B cell (primary cell): ENCODE data around the gene LRRC14B. TPM values are rescaled to one million over a fixed set of nuclear protein-coding genes. Genes with fewer than 3 reads are reported as not detected.

Source experiments
- ATAC-seq: fragments of 200-7000 bp; cut with Tn5 transposase; one replicate; pipeline ENCODE4 v1.10.0; 2021; ENCODE audit warnings: low read depth, mild to moderate bottlenecking, moderate number of reproducible peaks, moderate library complexity
- CTCF ChIA-PET: fragments of 350-600 bp; sonication (Branson Sonifier 250); formaldehyde crosslinking; loops from one replicate; lab custom pipeline; 2021; ENCODE audit warnings: antibody characterized with exemption, inconsistent platforms; lab: Charles Lee
- POLR2A ChIA-PET: fragments of 350-600 bp; sonication (Branson Sonifier 250); formaldehyde crosslinking; loops from one replicate; lab custom pipeline; 2021; ENCODE audit warnings: antibody characterized with exemption; lab: Charles Lee
- DNase-seq: peaks from one replicate; pipeline ENCODE4 v3.0.0; 2013
- H2AFZ ChIP-seq: 2 replicates; pipeline ENCODE4 v1.6.1; 2012; ENCODE audit warnings: mild to moderate bottlenecking, low read depth, low read length; ENCODE audit not compliant: insufficient read depth, poor library complexity, severe bottlenecking
- H3K27ac ChIP-seq, 2 donors: 1 replicate in 1 of 2; 2 replicates in 1 of 2; pipeline ENCODE4 v1.5.1; 2012 to 2013; ENCODE audit warnings: low read length in 2 of 2, mild to moderate bottlenecking in 2 of 2, moderate library complexity in 1 of 2
- H3K27me3 ChIP-seq, 4 experiments: fragments of 200-600 bp in 1 of 4; sonication (generic) in 1 of 4; replicated peaks in 1 of 4; 1 replicate in 2 of 4; 2 replicates in 2 of 4; pipeline versions ENCODE4 v1.6.1 to v1.7.0; 2013 to 2016; ENCODE audit warnings: low read length in 3 of 4, mild to moderate bottlenecking in 2 of 4, mixed read lengths in 1 of 4, moderate library complexity in 1 of 4; ENCODE audit not compliant: insufficient read depth in 4 of 4, control insufficient read depth in 3 of 4; ENCODE audit errors: control extremely low read depth in 1 of 4
- H3K36me3 ChIP-seq, 2 experiments: replicated peaks in 1 of 2; 1 replicate in 1 of 2; 2 replicates in 1 of 2; pipeline versions ENCODE4 v1.6.1 to v1.7.1; 2013; ENCODE audit warnings: low read length in 1 of 2; ENCODE audit not compliant: insufficient read depth in 2 of 2, control insufficient read depth in 1 of 2; ENCODE audit errors: control extremely low read depth in 1 of 2, extremely low read depth in 1 of 2
- H3K4me1 ChIP-seq, 2 donors: fragments of 200-600 bp in 1 of 2; sonication (generic) in 1 of 2; 1 replicate in 1 of 2; 2 replicates in 1 of 2; pipeline versions ENCODE4 v1.5.1 to v1.6.1; 2013 to 2017; ENCODE audit warnings: low read length in 2 of 2; ENCODE audit not compliant: control insufficient read depth in 2 of 2, insufficient read depth in 2 of 2
- H3K4me2 ChIP-seq: replicated peaks from 2 replicates; pipeline ENCODE3; 2012; ENCODE audit warnings: mild to moderate bottlenecking, low read depth, low read length; ENCODE audit not compliant: poor library complexity, severe bottlenecking
- H3K4me3 ChIP-seq, 5 experiments: fragments of 200-600 bp in 1 of 5; sonication (generic) in 1 of 5; 1 replicate in 3 of 5; 2 replicates in 2 of 5; pipeline versions ENCODE4 v1.5.1 to v1.7.0; 2011 to 2016; ENCODE audit warnings: low read length in 4 of 5, mild to moderate bottlenecking in 4 of 5, low read depth in 2 of 5, control low read depth in 1 of 5, moderate library complexity in 1 of 5; ENCODE audit not compliant: insufficient read depth in 1 of 5; ENCODE audit errors: control extremely low read depth in 1 of 5, extremely low read depth in 1 of 5
- H3K79me2 ChIP-seq: fragments of 200-600 bp; sonication (generic); one replicate; pipeline ENCODE4 v1.6.0; 2016; ENCODE audit warnings: low read length; ENCODE audit not compliant: control insufficient read depth, insufficient read depth
- H3K9ac ChIP-seq: fragments of 200-600 bp; sonication (generic); 2 replicates; pipeline ENCODE4 v1.6.1; 2017; ENCODE audit warnings: mild to moderate bottlenecking, low read length, moderate library complexity
- H3K9me3 ChIP-seq, 3 donors: one replicate each; pipeline versions ENCODE4 v1.6.1 to v1.7.1; 2013; ENCODE audit warnings: low read length in 2 of 3; ENCODE audit not compliant: control insufficient read depth in 2 of 3, insufficient read depth in 1 of 3; ENCODE audit errors: control extremely low read depth in 1 of 3
- H4K20me1 ChIP-seq: 2 replicates; pipeline ENCODE4 v1.6.0; 2012; ENCODE audit warnings: mild to moderate bottlenecking, low read length; ENCODE audit not compliant: insufficient read depth, control insufficient read depth, poor library complexity, severe bottlenecking
- H3K27ac Mint-ChIP-seq: one replicate; pipeline ENCODE4 v1.8.0; 2021; ENCODE audit warnings: mixed read lengths
- H3K27me3 Mint-ChIP-seq: one replicate; pipeline ENCODE4 v1.8.0; 2021; ENCODE audit warnings: mixed read lengths
- H3K4me1 Mint-ChIP-seq: one replicate; pipeline ENCODE4 v1.8.0; 2021; ENCODE audit warnings: mixed read lengths
- H3K4me3 Mint-ChIP-seq: one replicate; pipeline ENCODE4 v1.8.0; 2021; ENCODE audit warnings: mixed read lengths
- H3K9me3 Mint-ChIP-seq: one replicate; pipeline ENCODE4 v1.8.0; 2022; ENCODE audit warnings: mixed read lengths; ENCODE audit not compliant: insufficient read depth
- EZH2 ChIP-seq: IDR thresholded peaks from 2 replicates; pipeline ENCODE4 v1.6.1; 2012; ENCODE audit warnings: borderline replicate concordance, low read depth, mild to moderate bottlenecking, moderate library complexity, low read length; ENCODE audit not compliant: insufficient read depth, poor library complexity, severe bottlenecking
- WGBS: methylation state at CpG from one replicate; pipeline ENCODE4 v1.1.5; 2013; ENCODE audit warnings: missing lambda C conversion rate; ENCODE audit not compliant: insufficient coverage; 5-methylcytosine and 5-hydroxymethylcytosine counted together
- intact Hi-C: fragments of 100-400 bp; cut with micrococcal nuclease; formaldehyde crosslinking; loops from one replicate; pipeline ENCODE4 v1.10.0; 2022
- polyA plus RNA-seq: library from polyadenylated mRNA; depleted of rRNA; stranded (reverse); fragments of >200 nt; gene quantifications from 2 replicates; pipeline ENCODE4 v1.2.3, GENCODE V29; 2012
- total RNA-seq, 2 donors: library from RNA; stranded (reverse); fragments of 120-200 nt in 1 of 2; gene quantifications; 1 replicate in 1 of 2; 2 replicates in 1 of 2; pipeline versions ENCODE4 v1.2.3 to v1.2.4, GENCODE V29; 2013 to 2022
- TF ChIP-seq, protein P1 (sequence below): fragments of 200-600 bp; IDR thresholded peaks from one replicate; pipeline ENCODE4 v1.8.0; 2022; ENCODE audit warnings: antibody characterized with exemption, mild to moderate bottlenecking

Gene LRRC14B
- total and polyA plus RNA-seq, 2 donors (not counting 1 experiment from before 2014, with no cell fraction given) = 0.06 TPM; not detected in 1

DNA sequence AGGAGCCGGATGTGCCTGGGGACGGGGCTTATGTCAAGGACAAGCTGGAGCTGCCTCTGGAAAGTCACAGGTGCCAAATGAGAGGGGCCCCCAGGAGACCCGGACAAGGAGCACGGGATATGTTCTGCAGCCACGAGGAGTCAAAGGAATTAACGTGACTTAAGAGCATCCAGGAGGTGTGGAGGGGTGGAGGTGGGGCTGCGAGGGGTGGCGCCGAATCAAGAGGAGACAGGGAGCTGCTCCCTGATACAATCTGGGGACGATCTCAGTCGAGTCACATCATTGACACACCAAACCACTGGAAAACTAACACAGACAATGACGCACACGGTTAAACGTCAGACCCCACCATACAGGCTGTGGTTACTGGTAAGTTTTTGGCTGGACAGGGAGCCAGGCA is 16.3 kb downstream of the LRRC14B start:
- Histone ChIP-seq H3K27me3 (no peaks in the 10 kb centered on the region), H3K79me2 (peaks cover 19% of the 10 kb centered on the region), H3K9ac (no peak overlapping the region), H2AFZ (no peak overlapping the region), H3K9me3 (no peaks in the 10 kb centered on the region), H3K4me1 (no peaks in the 10 kb centered on the region), H3K36me3 (peaks cover 1 to 47% of the 10 kb centered on the region in 2 experiments), H4K20me1 (peaks cover 37% of the 10 kb centered on the region), H3K4me2 (no peak overlapping the region), H3K27ac (no peak overlapping the region), H3K4me3 (no peak overlapping the region)
- CTCF ChIA-PET = interaction anchor here (0.8 kb wide), 1 partner anchor 10 kb away, joined by 4 read pairs; the partner anchor contains the start of genes CCDC127 and SDHA
- ATAC-seq = no peak
- Mint-ChIP-seq H3K27me3 (no peaks in the 10 kb centered on the region), H3K4me1 (peaks cover 10% of the 10 kb centered on the region), H3K27ac (no peak overlapping the region), H3K4me3 (no peak overlapping the region), H3K9me3 (no peaks in the 10 kb centered on the region)
- TF ChIP-seq, protein P1, sequence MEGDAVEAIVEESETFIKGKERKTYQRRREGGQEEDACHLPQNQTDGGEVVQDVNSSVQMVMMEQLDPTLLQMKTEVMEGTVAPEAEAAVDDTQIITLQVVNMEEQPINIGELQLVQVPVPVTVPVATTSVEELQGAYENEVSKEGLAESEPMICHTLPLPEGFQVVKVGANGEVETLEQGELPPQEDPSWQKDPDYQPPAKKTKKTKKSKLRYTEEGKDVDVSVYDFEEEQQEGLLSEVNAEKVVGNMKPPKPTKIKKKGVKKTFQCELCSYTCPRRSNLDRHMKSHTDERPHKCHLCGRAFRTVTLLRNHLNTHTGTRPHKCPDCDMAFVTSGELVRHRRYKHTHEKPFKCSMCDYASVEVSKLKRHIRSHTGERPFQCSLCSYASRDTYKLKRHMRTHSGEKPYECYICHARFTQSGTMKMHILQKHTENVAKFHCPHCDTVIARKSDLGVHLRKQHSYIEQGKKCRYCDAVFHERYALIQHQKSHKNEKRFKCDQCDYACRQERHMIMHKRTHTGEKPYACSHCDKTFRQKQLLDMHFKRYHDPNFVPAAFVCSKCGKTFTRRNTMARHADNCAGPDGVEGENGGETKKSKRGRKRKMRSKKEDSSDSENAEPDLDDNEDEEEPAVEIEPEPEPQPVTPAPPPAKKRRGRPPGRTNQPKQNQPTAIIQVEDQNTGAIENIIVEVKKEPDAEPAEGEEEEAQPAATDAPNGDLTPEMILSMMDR = no peak
- TF ChIP-seq EZH2 = no peak
- intact Hi-C loops = no loop called here
- DNase-seq = no peak
- WGBS = 97% methylated on average over 6 of the region's 14 CpGs
- POLR2A ChIA-PET = interaction anchor here (0.6 kb wide), 1 partner anchor 78 kb away, joined by 3 read pairs; no protein-coding TSS in a partner anchor

DNA sequence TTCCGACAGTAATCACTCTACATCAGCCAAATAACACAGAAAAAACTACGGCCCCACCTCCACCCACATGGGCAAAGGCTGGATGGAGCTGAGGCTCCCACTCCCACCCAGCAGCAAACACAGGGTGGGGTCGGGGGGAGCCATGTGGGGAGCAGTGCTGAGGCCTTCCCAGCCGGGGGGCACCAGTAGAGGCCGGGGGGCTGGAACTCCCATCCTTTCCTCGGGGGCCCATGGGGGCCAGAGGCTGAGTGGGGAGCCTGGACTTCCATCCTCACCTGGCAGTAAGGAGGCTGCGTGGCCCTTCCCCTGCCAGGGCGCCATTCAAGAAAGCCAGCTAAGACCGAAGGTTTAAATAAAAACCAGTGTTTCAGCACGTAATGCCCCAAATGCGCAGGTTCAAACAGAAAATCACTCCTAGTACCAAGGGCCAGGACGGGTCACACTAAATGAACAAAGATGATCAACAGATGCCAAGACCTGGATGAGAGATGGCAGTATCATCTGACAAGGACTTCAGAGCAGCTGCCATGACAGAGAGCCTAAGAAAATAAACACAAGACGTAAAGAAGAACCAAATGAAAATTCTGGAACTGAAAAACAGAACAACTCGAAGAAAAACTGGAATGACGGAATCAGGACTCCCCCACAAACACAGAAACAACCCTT is 17.3 kb downstream of the LRRC14B start:
- Mint-ChIP-seq H3K27ac (no peak overlapping the region), H3K27me3 (no peaks in the 10 kb centered on the region), H3K9me3 (no peaks in the 10 kb centered on the region), H3K4me1 (peaks cover 12% of the 10 kb centered on the region), H3K4me3 (no peak overlapping the region)
- 95% methylated on average over 12 of the region's 15 CpGs for WGBS
- H3K4me2 ChIP-seq = no peak overlapping the region
- no peak overlapping the region for H3K4me3 ChIP-seq
- peaks cover 24% of the 10 kb centered on the region for H3K79me2 ChIP-seq
- H2AFZ ChIP-seq = no peak overlapping the region
- H3K9ac ChIP-seq = no peak overlapping the region
- intact Hi-C loops = no loop called here
- DNase-seq (no peak), ATAC-seq (no peak)
- no peaks in the 10 kb centered on the region for H3K4me1 ChIP-seq
- H4K20me1 ChIP-seq = peaks cover 40% of the 10 kb centered on the region
- H3K9me3 ChIP-seq = no peaks in the 10 kb centered on the region
- peaks cover 1 to 43% of the 10 kb centered on the region in 2 experiments for H3K36me3 ChIP-seq
- CTCF ChIA-PET = no interaction called here
- H3K27ac ChIP-seq = no peak overlapping the region
- POLR2A ChIA-PET = no interaction called here
- TF ChIP-seq, protein P1 = no peak
- TF ChIP-seq EZH2 = no peak
- H3K27me3 ChIP-seq = no peaks in the 10 kb centered on the region
